GM12873 (cell line): ENCODE data around the gene PNPLA6.

Experiments used
- CTCF ChIP-seq: IDR thresholded peaks from 2 replicates; pipeline ENCODE4 v1.5.1; 2012; ENCODE audit warnings: low read depth, mild to moderate bottlenecking, moderate library complexity, low read length, control low read depth; ENCODE audit not compliant: insufficient read depth; ENCODE audit errors: missing control alignments

Gene PNPLA6

GRCh38 chr19:7535998-7536695 is 630 bp downstream of the PNPLA6 start:
- TF ChIP-seq CTCF: no peak

GRCh38 chr19:7539827-7540425 is 4.4 kb downstream of the PNPLA6 start:
- TF ChIP-seq CTCF: no peak

GRCh38 chr19:7540761-7541474 is 5.4 kb downstream of the PNPLA6 start:
- TF ChIP-seq CTCF: no peak

- no peak for TF ChIP-seq CTCF
Observed at GRCh38 chr19:7541475-7541824, 5.9 kb downstream of the PNPLA6 start.

GRCh38 chr19:7541828-7542443 is 6.4 kb downstream of the PNPLA6 start:
- TF ChIP-seq CTCF: no peak

- no peak for TF ChIP-seq CTCF
Observed at GRCh38 chr19:7542556-7543348, 7.2 kb downstream of the PNPLA6 start.

GRCh38 chr19:7544626-7545025 is 9.1 kb downstream of the PNPLA6 start:
- TF ChIP-seq CTCF: no peak
